ENCODE measurements around the gene HCRTR2. TPM values are rescaled to one million over a fixed set of nuclear protein-coding genes. Genes with fewer than 3 reads are reported as not detected.
"Not testable (repeated sequence)": the region's sequence is repeated elsewhere in the genome, so short reads cannot be mapped to it uniquely, and the experiment has no call there.

HCRTR2 gene
- not detected in 2 replicates for total RNA-seq
- polyA plus RNA-seq (2012) = not detected

DNA sequence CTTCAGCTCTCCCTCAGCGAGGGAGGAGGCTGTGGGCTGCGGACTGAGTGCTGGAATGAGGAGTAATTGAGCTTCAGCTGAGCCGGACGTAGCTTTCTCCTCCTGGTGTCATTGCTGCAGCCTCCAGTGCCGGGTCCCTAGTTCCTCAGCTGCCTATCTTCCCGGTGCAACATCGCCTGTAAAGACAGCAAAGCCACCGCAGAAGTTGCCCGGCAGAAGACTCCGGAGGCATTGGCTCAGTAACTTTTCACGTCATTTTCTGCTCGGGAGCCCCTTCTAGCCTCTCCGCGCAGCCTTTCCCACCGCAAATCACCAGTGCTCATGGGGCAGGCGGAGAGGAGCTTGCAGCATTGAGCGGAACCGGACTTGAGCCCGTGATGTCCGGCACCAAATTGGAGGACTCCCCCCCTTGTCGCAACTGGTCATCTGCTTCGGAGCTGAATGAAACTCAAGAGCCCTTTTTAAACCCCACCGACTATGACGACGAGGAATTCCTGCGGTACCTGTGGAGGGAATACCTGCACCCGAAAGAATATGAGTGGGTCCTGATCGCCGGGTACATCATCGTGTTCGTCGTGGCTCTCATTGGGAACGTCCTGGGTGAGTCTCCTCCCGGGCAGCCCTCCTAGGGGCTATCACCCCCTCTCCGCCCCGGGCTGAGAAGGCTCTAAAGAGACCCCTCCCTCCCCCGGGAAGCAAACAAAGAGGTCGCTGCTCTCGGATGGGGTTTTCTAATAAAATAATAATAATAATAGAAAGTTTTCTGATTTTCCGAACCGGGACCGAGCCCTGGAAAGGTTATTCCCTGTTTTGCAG is at the start of gene HCRTR2:
Gene HCRTR2 (plus strand): TSS at position 305 of the 816 bp plus-strand sequence. CDS start 73 bp downstream, at position 378.
- no peak for DNase-seq (ENCODE audit: low read depth)

DNA sequence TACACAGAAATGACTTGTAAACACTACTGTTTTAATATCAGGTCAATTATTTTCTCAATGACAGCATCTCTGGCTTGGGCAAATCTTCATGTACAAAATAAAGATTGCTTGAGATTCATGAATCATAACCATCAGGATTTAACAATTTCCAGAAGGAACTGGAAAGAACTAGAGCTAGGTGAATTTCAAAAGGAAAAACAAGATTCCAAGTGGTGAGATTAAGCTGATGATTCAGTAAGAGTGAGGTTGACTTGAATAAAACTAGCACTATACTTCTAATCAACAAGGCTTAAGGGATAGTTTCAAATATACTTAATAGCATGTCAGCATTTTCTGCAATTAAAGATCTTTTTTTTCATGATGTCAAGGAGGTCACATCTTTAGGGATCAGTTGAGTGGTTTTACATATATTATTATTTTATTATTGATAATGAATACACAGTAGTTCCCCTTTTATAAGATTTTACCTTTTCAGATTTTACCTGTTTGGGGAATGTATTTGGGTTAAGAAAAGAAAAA is 43.5 kb upstream of the HCRTR2 start:
- DNase-seq (ENCODE audit: low read depth) = no peak

DNA sequence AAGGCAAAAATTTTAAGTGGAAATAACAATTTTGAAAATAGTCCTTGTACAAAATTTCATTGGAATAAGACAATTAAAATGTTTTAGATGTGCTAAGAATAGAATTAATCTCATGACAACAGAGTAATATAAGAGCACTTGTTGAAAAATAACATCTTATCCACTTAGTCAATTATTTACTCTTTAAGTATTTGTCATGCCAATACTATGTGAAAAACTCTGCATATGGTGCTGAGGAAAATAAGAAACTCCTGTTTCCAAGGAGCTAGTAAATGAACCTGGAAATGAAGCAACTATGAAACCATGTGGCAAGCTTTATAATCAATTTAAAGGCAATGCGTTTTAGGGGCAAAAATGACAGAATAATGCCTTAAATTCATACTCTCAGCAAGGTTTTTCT is 42.7 kb upstream of the HCRTR2 start:
- DNase-seq (ENCODE audit: low read depth) = no peak

DNA sequence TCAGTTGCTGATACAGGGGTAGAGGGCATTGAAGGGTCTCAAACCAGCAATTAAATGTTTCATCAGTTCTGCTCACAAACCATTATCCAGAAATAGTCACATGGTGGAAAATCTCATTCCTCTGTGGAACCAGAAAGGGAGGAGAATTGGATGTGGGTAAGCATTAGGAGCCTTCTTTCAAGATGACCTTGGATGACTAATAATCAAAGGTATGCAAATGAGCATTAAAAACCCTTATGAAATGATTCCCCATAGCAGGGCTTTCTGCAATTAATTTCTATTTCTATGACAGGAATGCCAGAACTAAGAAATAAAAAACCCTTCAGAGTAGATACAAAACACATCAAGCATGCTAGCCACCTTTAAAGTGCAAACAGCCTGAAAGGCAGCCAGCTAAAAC is 37.4 kb upstream of the HCRTR2 start:
- no peak for DNase-seq (ENCODE audit: low read depth)

DNA sequence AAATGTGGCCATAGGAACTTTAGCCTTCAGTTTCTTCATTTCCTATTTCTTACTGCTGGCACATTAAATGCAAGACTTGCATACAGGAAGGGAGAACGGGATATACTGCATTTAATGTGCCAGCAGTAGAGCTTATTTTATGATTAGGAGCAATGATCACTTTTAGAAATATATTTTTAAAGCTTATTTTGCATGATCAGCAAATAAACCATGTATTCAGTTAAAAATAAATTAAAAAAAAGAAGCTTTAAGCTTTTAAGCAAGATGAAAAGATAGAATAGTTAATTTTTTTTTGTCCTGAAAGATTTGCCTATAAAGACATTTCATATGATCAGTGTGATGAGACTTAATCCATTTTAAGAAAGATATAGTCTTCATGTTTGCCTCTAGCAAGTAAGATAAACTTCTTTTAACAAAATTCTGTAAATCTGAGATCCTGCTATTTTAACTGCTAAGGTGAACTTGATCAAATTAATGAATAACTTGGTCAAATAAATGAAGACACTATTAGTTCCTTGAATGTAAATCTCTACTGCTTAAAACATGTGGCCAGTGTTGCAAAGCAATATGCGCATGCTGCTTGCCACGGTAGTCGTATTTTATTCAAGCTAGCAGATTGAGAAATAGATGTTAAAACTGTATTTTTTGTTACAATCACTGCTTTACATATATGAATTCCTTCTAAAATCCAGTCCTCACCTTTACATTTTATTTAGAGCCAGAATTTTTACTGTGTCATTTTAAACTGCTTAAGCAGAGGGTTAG is 36.2 kb upstream of the HCRTR2 start:
- DNase-seq (ENCODE audit: low read depth) = no peak

- no peak for DNase-seq (ENCODE audit: low read depth)
Measured at GRCh38 chr6:55141611-55142010, 32.7 kb upstream of the HCRTR2 start.

GRCh38 chr6:55142610-55143009 is 31.7 kb upstream of the HCRTR2 start:
- no peak for DNase-seq (ENCODE audit: low read depth)

- no peak for DNase-seq (ENCODE audit: low read depth)
Measured at GRCh38 chr6:55153284-55153683, 21.0 kb upstream of the HCRTR2 start.

DNA sequence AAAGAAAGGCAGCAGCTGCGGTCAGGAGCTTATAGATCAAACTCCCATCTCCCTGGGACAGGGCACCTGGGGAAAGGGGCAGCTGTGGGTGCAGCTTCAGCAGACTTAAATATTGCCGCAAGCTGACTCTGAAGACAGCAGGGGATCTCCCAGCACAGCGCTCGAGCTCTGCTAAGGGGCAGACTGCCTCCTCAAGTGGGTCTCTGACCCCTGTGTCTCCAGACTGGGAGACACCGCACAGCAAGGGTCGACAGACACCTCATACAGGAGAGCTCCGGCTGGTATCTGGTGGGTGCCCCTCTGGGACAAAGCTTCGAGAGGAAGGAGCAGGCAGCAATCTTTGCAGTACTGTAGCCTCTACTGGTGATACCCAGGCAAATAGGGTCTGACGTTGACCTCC is 15.5 kb upstream of the HCRTR2 start:
- not testable (repeated sequence) for DNase-seq (ENCODE audit: low read depth)

- DNase-seq (ENCODE audit: low read depth) = no peak
Measured at GRCh38 chr6:55167860-55168259, 6.5 kb upstream of the HCRTR2 start.

- no peak for DNase-seq (ENCODE audit: low read depth)
Measured at GRCh38 chr6:55175078-55176049, 1.0 kb downstream of the HCRTR2 start.

GRCh38 chr6:55176958-55177357 is 2.6 kb downstream of the HCRTR2 start:
- peak; percentile 12 for DNase-seq (ENCODE audit: low read depth)

DNA sequence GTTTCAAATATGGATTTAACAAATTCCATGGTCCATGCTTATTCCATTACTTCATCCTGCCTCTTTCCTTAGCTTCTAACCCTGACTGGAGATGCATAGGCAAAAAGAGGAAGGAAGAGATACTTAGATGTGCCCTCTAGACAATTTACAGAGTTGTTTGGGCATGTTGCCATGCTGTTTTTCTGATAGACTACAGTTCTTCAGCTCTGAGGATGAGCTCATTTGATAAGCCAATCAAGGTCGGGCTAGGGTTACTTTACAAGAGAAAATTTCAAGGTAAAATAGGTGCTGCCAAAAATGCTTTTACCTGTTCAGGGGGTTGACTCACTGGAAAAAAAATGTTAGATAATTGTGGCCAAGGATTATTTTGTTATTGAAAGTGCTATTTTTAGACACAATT is 5.9 kb downstream of the HCRTR2 start:
- DNase-seq (ENCODE audit: low read depth) = no peak

DNA sequence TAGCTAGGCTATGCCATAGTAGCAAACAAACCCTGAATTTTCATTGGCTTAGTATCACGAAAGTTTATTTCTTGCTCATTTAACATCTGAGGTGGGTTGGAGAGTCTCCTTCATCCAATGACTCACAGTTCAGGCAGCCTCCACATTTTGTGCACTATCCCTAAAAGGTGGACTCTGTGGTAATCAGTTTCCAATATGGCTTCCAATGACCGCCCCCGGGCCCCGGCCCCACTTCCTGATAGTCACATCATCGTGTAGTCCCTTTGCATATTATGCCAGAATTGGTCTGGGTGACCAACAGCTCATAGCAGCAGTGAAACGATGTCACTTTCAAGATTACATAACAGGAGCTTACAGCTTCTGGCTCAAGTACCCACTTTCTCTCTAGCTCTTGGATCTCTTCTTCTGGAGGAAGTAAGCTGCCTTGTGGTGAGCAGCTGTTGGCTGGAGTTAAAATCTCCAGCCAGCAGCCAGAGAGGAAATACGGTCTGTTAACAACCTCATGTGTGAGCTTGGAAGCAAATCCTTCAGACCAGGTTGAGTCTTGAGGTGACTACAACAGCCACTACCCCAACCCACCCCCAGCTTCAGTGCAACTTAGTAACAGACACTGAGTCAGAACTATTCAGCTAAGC is 7.8 kb downstream of the HCRTR2 start:
- no peak for DNase-seq (ENCODE audit: low read depth)

GRCh38 chr6:55184782-55185530 is 10.6 kb downstream of the HCRTR2 start:
- no peak for DNase-seq (ENCODE audit: low read depth)

DNA sequence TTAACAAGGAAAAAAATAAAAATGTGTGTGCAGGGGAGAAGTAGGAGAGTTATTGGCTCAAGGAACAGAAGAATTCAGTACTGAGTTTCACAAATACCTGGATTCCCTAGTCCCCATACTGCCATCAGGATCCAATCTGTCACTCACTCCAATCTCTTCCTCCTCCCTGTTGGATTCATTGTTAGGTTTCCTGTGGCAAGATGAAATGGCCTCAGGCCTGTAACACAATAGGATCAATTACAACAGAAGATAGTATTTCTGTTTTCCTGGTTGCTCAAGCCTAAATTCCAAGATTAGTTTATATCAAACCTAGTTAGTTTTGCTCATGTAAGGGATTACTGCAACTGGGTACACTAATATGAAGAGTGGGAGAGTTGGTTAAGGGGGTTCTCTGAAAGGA is 24.4 kb downstream of the HCRTR2 start:
- no peak for DNase-seq (ENCODE audit: low read depth)

DNA sequence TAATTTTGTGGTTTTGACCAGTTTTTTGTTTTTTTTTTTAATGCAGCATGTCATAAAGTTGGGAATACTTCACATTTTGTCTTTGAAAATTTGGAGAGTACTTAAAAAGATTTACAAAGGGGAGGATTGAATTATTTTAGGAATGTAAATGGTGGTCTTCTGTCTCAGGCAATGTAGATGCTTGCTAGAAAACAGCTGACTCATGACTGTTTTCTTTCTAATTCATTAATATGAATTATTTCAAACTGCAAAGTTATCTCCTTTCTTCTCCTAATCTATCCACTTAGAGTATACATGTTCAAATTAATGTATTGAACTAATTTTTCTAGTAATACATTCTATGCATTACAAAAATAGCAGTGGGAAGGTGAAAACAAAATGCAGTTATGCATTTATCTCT is 24.9 kb downstream of the HCRTR2 start:
- DNase-seq (ENCODE audit: low read depth) = no peak

DNA sequence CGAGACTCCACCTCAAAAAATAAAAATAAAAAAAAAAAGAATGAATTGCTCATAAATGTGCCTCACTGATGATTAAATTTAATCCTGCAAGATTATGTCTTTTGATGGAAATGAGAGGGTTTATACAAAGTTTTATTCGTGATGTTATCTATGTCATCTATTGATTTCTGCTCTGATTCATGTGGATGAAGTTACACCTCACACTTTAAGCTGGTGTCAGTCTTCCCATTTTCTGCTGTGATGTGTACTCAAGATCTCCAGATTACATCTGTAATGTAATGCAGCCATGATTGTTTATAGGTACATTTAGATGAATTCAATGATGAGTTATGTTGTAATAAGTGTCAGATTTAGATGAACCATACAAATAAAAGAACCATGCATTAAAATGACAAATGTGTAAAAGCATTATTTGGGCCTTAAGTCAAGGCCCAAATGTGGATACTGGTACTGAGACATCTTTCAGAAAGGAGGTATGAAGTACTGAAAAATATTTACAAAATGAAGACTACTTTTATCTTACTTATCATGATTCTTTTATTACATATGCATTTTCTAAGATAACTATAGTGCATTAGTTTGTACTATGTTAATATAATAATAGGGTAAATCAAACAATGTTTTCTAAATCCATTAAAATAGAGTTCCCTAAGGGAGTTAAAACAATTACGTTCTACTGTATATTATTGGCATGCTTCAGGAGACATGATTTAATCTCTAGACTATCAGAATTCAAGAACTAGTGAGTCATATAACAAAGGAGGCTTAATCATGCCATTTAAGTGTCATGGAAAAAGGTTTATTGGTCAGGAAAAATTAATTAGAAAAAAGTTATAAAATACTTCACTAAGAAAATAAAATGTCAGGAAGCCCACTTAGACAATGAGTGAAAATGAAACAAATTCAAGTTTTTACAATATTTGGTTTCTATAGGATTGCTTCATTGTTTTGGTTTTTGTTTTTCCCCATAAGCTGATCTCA is 34.5 kb downstream of the HCRTR2 start:
- DNase-seq (ENCODE audit: low read depth) = no peak

GRCh38 chr6:55210952-55211351 is 36.6 kb downstream of the HCRTR2 start:
- DNase-seq (ENCODE audit: low read depth) = no peak

Measured in myocyte (in vitro differentiated cells).